Large intestine (tissue), 3 donors: Measurements from ENCODE around the gene CDK5RAP1. TPM values are rescaled to one million over a fixed set of nuclear protein-coding genes. Genes with fewer than 3 reads are reported as not detected.

Experiments used
- DNase-seq, 2 donors: peaks; one replicate each; pipeline versions ENCODE4 v3.0.0 to v3.0.0-alpha.2; 2013
- H3K27ac ChIP-seq: one replicate; pipeline ENCODE4 v1.5.1; 2013; ENCODE audit warnings: low read length
- H3K27me3 ChIP-seq: 2 replicates; pipeline ENCODE4 v1.6.1; 2013; ENCODE audit warnings: low read length; ENCODE audit not compliant: control insufficient read depth, insufficient read depth
- H3K36me3 ChIP-seq: 2 replicates; pipeline ENCODE4 v1.6.1; 2013; ENCODE audit warnings: low read length; ENCODE audit not compliant: control insufficient read depth, insufficient read depth
- H3K4me1 ChIP-seq: one replicate; pipeline ENCODE4 v1.6.1; 2013; ENCODE audit warnings: low read length; ENCODE audit not compliant: control insufficient read depth, insufficient read depth
- H3K4me3 ChIP-seq: one replicate; pipeline ENCODE4 v1.5.1; 2013; ENCODE audit warnings: low read length
- H3K9me3 ChIP-seq: one replicate; pipeline ENCODE4 v1.6.1; 2013; ENCODE audit warnings: mild to moderate bottlenecking, low read depth, low read length, moderate library complexity; ENCODE audit not compliant: control insufficient read depth
- WGBS: methylation state at CpG from one replicate; pipeline ENCODE4 v1.1.5; 2013; ENCODE audit warnings: low lambda C conversion rate; ENCODE audit not compliant: insufficient coverage; 5-methylcytosine and 5-hydroxymethylcytosine counted together
- polyA plus RNA-seq: library from polyadenylated mRNA; unstranded; fragments of 120-200 nt; gene quantifications from one replicate; pipeline ENCODE4 v1.2.1, GENCODE V29; 2013

CDK5RAP1 gene
- polyA plus RNA-seq, 1 donor, result 32.5 TPM

GRCh38 chr20:33316958-33317357 lies 84.4 kb downstream of the CDK5RAP1 start:
- H3K9me3 ChIP-seq, result no peaks in the 10 kb centered on the region
- DNase-seq, result no peak
- H3K27me3 ChIP-seq, result peaks cover 12% of the 10 kb centered on the region
- H3K4me3 ChIP-seq, result no peak overlapping the region
- WGBS, result no CpG with 5 or more reads among the region's 3 CpGs
- H3K4me1 ChIP-seq, result no peaks in the 10 kb centered on the region
- no peaks in the 10 kb centered on the region for H3K36me3 ChIP-seq
- no peak overlapping the region for H3K27ac ChIP-seq

- no CpG with 5 or more reads among the region's 5 CpGs for WGBS
- no peaks in the 10 kb centered on the region for H3K9me3 ChIP-seq
- peaks cover 12% of the 10 kb centered on the region for H3K27me3 ChIP-seq
- H3K27ac ChIP-seq, result no peak overlapping the region
- H3K4me1 ChIP-seq, result no peaks in the 10 kb centered on the region
- no peak overlapping the region for H3K4me3 ChIP-seq
- H3K36me3 ChIP-seq, result no peaks in the 10 kb centered on the region
- no peak for DNase-seq
Observed at GRCh38 chr20:33316343-33316742, 85.0 kb downstream of the CDK5RAP1 start.

GRCh38 chr20:33313686-33314314 lies 87.5 kb downstream of the CDK5RAP1 start:
- no peak for DNase-seq
- H3K4me3 ChIP-seq, result no peak overlapping the region
- H3K27ac ChIP-seq, result no peak overlapping the region
- H3K27me3 ChIP-seq, result peaks cover 12% of the 10 kb centered on the region
- H3K9me3 ChIP-seq, result no peaks in the 10 kb centered on the region
- no peaks in the 10 kb centered on the region for H3K36me3 ChIP-seq
- no peaks in the 10 kb centered on the region for H3K4me1 ChIP-seq
- WGBS, result 100% methylated on average over 1 of the region's 7 CpGs

GRCh38 chr20:33312583-33312982 lies 88.7 kb downstream of the CDK5RAP1 start:
- WGBS, result no CpG with 5 or more reads among the region's 11 CpGs

GRCh38 chr20:33311996-33312395 lies 89.3 kb downstream of the CDK5RAP1 start:
- no peaks in the 10 kb centered on the region for H3K27me3 ChIP-seq
- no peak overlapping the region for H3K27ac ChIP-seq
- WGBS, result no CpG with 5 or more reads among the region's 4 CpGs
- DNase-seq, result no peak
- H3K36me3 ChIP-seq, result no peaks in the 10 kb centered on the region
- H3K4me1 ChIP-seq, result no peaks in the 10 kb centered on the region
- H3K9me3 ChIP-seq, result no peaks in the 10 kb centered on the region
- H3K4me3 ChIP-seq, result no peak overlapping the region

More at GRCh38 chr20:33312583-33312982, 88.7 kb downstream of the CDK5RAP1 start:
- H3K27ac ChIP-seq, result no peak overlapping the region
- no peak overlapping the region for H3K4me3 ChIP-seq
- H3K36me3 ChIP-seq, result no peaks in the 10 kb centered on the region
- no peaks in the 10 kb centered on the region for H3K9me3 ChIP-seq
- no peaks in the 10 kb centered on the region for H3K4me1 ChIP-seq
- DNase-seq, result no peak
- peaks cover 2% of the 10 kb centered on the region for H3K27me3 ChIP-seq

- Histone ChIP-seq H3K27ac (no peak overlapping the region), H3K9me3 (no peaks in the 10 kb centered on the region), H3K4me3 (no peak overlapping the region), H3K36me3 (no peaks in the 10 kb centered on the region), H3K4me1 (no peaks in the 10 kb centered on the region), H3K27me3 (no peaks in the 10 kb centered on the region)
- no peak for DNase-seq
- no CpG with 5 or more reads among the region's 8 CpGs for WGBS
Observed at GRCh38 chr20:33311011-33311410, 90.3 kb downstream of the CDK5RAP1 start.

GRCh38 chr20:33310327-33310899 lies 90.9 kb downstream of the CDK5RAP1 start:
- H3K27ac ChIP-seq, result no peak overlapping the region
- no peak overlapping the region for H3K4me3 ChIP-seq
- WGBS, result 80% methylated on average over 1 of the region's 6 CpGs
- no peaks in the 10 kb centered on the region for H3K4me1 ChIP-seq
- no peak for DNase-seq
- no peaks in the 10 kb centered on the region for H3K36me3 ChIP-seq
- no peaks in the 10 kb centered on the region for H3K27me3 ChIP-seq
- H3K9me3 ChIP-seq, result no peaks in the 10 kb centered on the region

GRCh38 chr20:33309631-33310030 lies 91.7 kb downstream of the CDK5RAP1 start:
- no peak overlapping the region for H3K4me3 ChIP-seq
- WGBS, result no CpG with 5 or more reads among the region's 2 CpGs
- no peaks in the 10 kb centered on the region for H3K27me3 ChIP-seq
- no peak overlapping the region for H3K27ac ChIP-seq
- no peak for DNase-seq
- no peaks in the 10 kb centered on the region for H3K36me3 ChIP-seq
- H3K4me1 ChIP-seq, result no peaks in the 10 kb centered on the region
- no peaks in the 10 kb centered on the region for H3K9me3 ChIP-seq

Other genes with a start within 250 kb of the CDK5RAP1 start
- not detected for gene BPIFA2, start 233.4 kb downstream of the CDK5RAP1 start, polyA plus RNA-seq
- not detected for gene BPIFA3, start 184.2 kb downstream of the CDK5RAP1 start, polyA plus RNA-seq
- gene BPIFA1, start 165.5 kb downstream of the CDK5RAP1 start, polyA plus RNA-seq, result not detected
- gene BPIFB1, start 118.3 kb downstream of the CDK5RAP1 start, polyA plus RNA-seq, result not detected
- 9.2 TPM for gene SNTA1, start 42.2 kb upstream of the CDK5RAP1 start, polyA plus RNA-seq
- 29.1 TPM for gene CBFA2T2, start 88.6 kb upstream of the CDK5RAP1 start, polyA plus RNA-seq